ENCODE data around the gene SEPTIN5. TPM values are rescaled to one million over a fixed set of nuclear protein-coding genes. Genes with fewer than 3 reads are reported as not detected.

SEPTIN5 gene
- total and polyA plus RNA-seq, 9 of the 15 experiments (the other 6 are each of a cell fraction or from before 2014, with no cell fraction given) = 0.03 to 195 (median 119) TPM

DNA sequence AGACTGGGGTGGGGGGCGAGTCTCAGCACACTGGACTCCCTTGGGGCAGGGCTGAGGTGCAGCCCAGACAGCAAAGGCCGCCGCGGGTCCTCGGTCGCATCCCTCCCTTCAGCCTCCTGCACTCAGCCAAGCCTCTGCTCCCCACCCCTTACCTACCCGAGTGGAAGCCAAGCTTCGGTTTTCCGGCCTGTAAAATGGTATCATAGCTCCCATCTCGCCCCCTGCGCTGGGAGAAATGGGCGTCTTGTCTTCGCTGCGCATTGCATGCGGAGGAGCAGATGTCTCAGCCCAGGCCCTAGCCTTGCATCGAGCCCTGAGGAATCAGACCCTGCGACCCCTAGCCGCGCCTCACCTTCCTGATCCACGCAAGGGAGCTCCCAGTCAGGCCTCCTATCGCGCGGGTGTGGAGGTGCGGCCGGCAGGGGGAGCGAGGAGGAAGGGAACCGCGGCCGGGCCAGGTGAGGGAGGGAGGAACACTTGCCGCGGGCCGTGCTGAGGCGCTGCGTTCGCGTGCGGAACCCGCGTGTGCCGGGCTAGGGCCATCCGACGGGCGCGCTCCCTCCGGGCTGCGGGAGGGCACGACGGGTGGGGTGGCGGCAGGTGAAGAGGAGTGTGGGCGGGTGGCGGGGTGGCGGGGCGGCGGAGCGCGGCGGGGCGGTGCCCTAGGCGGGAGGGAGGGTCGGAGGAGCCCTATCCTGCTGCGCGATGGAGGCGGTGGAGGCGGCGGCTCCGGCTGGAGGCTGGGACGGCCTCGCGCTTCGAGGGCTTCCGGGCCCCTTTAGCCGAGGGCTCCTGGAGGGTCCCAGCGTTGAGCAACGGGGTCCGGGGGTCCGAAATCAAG lies 42.2 kb downstream of the SEPTIN5 start (continued):
- TF ChIP-seq, protein P1, sequence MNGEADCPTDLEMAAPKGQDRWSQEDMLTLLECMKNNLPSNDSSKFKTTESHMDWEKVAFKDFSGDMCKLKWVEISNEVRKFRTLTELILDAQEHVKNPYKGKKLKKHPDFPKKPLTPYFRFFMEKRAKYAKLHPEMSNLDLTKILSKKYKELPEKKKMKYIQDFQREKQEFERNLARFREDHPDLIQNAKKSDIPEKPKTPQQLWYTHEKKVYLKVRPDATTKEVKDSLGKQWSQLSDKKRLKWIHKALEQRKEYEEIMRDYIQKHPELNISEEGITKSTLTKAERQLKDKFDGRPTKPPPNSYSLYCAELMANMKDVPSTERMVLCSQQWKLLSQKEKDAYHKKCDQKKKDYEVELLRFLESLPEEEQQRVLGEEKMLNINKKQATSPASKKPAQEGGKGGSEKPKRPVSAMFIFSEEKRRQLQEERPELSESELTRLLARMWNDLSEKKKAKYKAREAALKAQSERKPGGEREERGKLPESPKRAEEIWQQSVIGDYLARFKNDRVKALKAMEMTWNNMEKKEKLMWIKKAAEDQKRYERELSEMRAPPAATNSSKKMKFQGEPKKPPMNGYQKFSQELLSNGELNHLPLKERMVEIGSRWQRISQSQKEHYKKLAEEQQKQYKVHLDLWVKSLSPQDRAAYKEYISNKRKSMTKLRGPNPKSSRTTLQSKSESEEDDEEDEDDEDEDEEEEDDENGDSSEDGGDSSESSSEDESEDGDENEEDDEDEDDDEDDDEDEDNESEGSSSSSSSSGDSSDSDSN (IDR thresholded peaks at IDR 0.05; ENCODE audit: borderline replicate concordance in 1 of 2, low read depth in 2 of 2, low read length in 2 of 2) = peak; percentile 98 to 99; a peak in 3 of 4 replicates
- TF ChIP-seq, protein P2, sequence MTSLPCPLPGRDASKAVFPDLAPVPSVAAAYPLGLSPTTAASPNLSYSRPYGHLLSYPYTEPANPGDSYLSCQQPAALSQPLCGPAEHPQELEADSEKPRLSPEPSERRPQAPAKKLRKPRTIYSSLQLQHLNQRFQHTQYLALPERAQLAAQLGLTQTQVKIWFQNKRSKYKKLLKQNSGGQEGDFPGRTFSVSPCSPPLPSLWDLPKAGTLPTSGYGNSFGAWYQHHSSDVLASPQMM (CRISPR knock-in tag; IDR thresholded peaks at IDR 0.05) = no peak
- TF ChIP-seq FOXA3 (CRISPR knock-in tag; conservative IDR thresholded peaks at IDR 0.05 in 1 of 2, IDR thresholded peaks at IDR 0.05 in 1 of 2) (no peak), HDAC6 (IDR thresholded peaks at IDR 0.05; ENCODE audit: low read depth, low read length) (0 out of 2 replicates have a peak, but pooled peaks have one; percentile 33), CBX5 (IDR thresholded peaks at IDR 0.05; ENCODE audit: borderline replicate concordance, low read depth) (peak; percentile 86; the same call in 1 of the 2 replicates), ZNF143 (CRISPR knock-in tag; IDR thresholded peaks at IDR 0.05) (no peak), ARNT (IDR thresholded peaks at IDR 0.05) (no peak), ESRRA (IDR thresholded peaks at IDR 0.05; ENCODE audit: borderline replicate concordance, low read depth) (peak; percentile 81; the same call in 1 of the 2 replicates), FUS (optimal IDR thresholded peaks at IDR 0.05; ENCODE audit: low read depth, low read length) (no peak), STAT6 (CRISPR knock-in tag; IDR thresholded peaks at IDR 0.05) (peak; percentile 98), KLF1 (tag; IDR thresholded peaks at IDR 0.05) (0 out of 2 replicates have a peak, but pooled peaks have one; percentile 22), EP400 (IDR thresholded peaks at IDR 0.05) (no peak), RB1 (IDR thresholded peaks at IDR 0.05; ENCODE audit: low read depth) (peak; percentile 99), CHAMP1 (IDR thresholded peaks at IDR 0.05) (no peak), ZSCAN32 (CRISPR knock-in tag; IDR thresholded peaks at IDR 0.05) (peak; percentile 53; the same call in 1 of the 2 replicates)
- TF ChIP-seq, protein P3, sequence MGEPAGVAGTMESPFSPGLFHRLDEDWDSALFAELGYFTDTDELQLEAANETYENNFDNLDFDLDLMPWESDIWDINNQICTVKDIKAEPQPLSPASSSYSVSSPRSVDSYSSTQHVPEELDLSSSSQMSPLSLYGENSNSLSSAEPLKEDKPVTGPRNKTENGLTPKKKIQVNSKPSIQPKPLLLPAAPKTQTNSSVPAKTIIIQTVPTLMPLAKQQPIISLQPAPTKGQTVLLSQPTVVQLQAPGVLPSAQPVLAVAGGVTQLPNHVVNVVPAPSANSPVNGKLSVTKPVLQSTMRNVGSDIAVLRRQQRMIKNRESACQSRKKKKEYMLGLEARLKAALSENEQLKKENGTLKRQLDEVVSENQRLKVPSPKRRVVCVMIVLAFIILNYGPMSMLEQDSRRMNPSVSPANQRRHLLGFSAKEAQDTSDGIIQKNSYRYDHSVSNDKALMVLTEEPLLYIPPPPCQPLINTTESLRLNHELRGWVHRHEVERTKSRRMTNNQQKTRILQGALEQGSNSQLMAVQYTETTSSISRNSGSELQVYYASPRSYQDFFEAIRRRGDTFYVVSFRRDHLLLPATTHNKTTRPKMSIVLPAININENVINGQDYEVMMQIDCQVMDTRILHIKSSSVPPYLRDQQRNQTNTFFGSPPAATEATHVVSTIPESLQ (CRISPR knock-in tag; IDR thresholded peaks at IDR 0.05) = no peak
